T1000 (cell line): ENCODE data around the gene MUC16.

Source experiments
- DNase-seq: peaks from one replicate; lab custom pipeline; 2025; ENCODE audit warnings: mixed read lengths; lab: John Stamatoyannopoulos, UW

MUC16 gene

GRCh38 chr19:9008667-9009066 is 1.5 kb downstream of the MUC16 start:
- DNase-seq, result no peak

DNA sequence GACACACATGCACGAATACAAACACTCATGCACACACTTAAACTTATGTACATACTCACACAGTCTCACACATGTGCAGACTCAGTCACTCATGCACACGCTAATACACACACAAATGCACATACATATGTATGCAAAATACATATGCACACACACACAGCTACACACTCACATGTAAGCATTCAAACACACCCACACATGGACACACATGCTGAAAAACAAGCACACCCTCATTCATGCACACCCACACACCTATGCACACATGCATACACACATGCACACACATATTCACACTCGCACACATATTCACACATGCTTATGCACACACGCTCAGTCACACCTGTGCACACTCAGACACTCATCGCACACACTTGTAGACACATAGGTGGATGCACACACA is 9.3 kb downstream of the MUC16 start:
- no peak for DNase-seq

DNA sequence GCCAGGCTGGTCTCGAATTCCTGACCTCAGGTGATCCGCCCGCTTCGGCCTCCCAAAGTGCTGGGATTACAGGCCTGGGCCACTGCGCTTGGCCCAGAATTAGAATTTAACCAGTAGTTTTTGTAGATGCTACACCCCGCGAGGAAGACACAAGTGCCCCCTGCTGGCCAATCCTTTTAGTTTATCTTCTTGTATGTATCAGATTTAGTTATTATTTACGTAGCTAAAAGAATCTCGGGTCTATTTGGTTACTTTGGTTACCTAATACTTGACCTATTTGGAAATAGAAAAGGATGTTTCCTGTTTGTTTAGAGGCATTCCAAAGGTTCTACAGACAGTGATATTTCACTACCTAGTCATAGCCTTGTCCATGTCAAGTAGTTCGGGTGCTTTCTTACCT is 22.0 kb downstream of the MUC16 start:
- DNase-seq, result no peak

DNA sequence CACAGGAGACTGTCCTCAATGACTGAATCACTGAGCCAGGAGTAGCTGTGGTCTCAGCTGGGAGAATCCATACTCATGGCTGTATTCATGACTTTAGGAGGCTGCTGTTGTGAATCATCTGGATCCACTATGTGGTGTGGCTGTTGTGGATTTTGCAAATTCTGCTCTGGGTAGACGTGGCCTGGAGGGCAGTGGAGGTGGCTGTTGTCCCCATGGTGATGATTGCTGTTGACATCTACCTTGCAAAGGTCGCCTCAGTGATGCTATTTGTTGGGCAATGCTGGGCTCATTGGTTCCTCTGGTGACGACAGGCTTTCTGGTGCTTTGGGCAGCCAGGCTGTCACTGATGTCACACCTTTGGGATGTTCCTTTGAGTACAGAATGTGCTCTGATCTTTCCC is 23.9 kb downstream of the MUC16 start:
- DNase-seq, result no peak

- no peak for DNase-seq
Measured at GRCh38 chr19:8973501-8974091, 36.6 kb downstream of the MUC16 start.

DNA sequence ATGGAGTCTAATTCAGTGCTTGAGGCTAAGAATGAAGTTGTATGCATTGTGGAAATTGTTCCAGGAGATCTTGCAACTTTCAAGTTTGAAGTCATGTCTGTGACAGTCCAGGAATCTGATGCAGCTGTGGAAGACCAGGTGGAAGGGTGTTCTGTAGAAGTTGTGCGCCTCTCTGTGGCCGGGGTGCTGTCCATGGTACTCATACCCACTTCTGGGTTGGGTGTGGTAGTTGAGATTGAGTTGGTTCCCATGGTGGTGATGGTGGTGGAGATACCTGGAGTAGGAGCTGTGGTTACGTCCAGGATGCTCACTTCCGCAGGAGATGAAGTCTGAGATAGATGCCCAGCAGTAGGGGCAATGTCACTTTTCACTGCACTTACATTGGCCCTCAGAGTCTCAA is 44.3 kb downstream of the MUC16 start:
- DNase-seq, result no peak
